NK-92 treated with Interleukin-12 subunit alpha and Interleukin-12 subunit beta, amount 100 ng/mL, for 24 hours (cell line): ENCODE results near the gene MMP15.
"Not testable (repeated sequence)": the region's sequence is repeated elsewhere in the genome, so short reads cannot be mapped to it uniquely, and the experiment has no call there.

ENCODE experiments used
- DNase-seq: peaks from one replicate; lab custom pipeline; 2025; lab: John Stamatoyannopoulos, UW

Gene MMP15

GRCh38 chr16:58025351-58026138 is at the start of gene MMP15:
TSS of gene MMP15 (plus strand) at chr16:58025754. CDS start at chr16:58026351, 597 bp downstream.
- DNase-seq = no peak

GRCh38 chr16:57976331-57976796 is 49.2 kb upstream of the MMP15 start:
- DNase-seq = no peak

- DNase-seq = no peak
Observed at GRCh38 chr16:57977418-57978069, 48.0 kb upstream of the MMP15 start.

- not testable (repeated sequence) for DNase-seq
Observed at GRCh38 chr16:57978070-57978465, 47.5 kb upstream of the MMP15 start.

- no peak for DNase-seq
Observed at GRCh38 chr16:57979006-57979585, 46.5 kb upstream of the MMP15 start.

- DNase-seq = no peak
Observed at GRCh38 chr16:57981636-57982035, 43.9 kb upstream of the MMP15 start.

- no peak for DNase-seq
Observed at GRCh38 chr16:57982385-57982784, 43.2 kb upstream of the MMP15 start.

- no peak for DNase-seq
Observed at GRCh38 chr16:57984443-57985203, 40.9 kb upstream of the MMP15 start.

- no peak for DNase-seq
Observed at GRCh38 chr16:57985204-57986181, 40.1 kb upstream of the MMP15 start.

GRCh38 chr16:57986196-57986595 is 39.4 kb upstream of the MMP15 start:
- DNase-seq = no peak

GRCh38 chr16:57987441-57988177 is 37.9 kb upstream of the MMP15 start:
- no peak for DNase-seq

GRCh38 chr16:57988929-57989328 is 36.6 kb upstream of the MMP15 start:
- no peak for DNase-seq

- no peak for DNase-seq
Observed at GRCh38 chr16:57991551-57992059, 33.9 kb upstream of the MMP15 start.

- no peak for DNase-seq
Observed at GRCh38 chr16:57992084-57992483, 33.5 kb upstream of the MMP15 start.

- no peak for DNase-seq
Observed at GRCh38 chr16:57993438-57993837, 32.1 kb upstream of the MMP15 start.

- no peak for DNase-seq
Observed at GRCh38 chr16:57993897-57994296, 31.7 kb upstream of the MMP15 start.

- no peak for DNase-seq
Observed at GRCh38 chr16:57994361-57994760, 31.2 kb upstream of the MMP15 start.

- no peak for DNase-seq
Observed at GRCh38 chr16:57994778-57995177, 30.8 kb upstream of the MMP15 start.

- DNase-seq = no peak
Observed at GRCh38 chr16:57995721-57996405, 29.7 kb upstream of the MMP15 start.
